Right lung (tissue), 5 donors: Measurements from ENCODE around the gene MAP3K20. TPM values are rescaled to one million over a fixed set of nuclear protein-coding genes. Genes with fewer than 3 reads are reported as not detected.
"Not testable (repeated sequence)": the region's sequence is repeated elsewhere in the genome, so short reads cannot be mapped to it uniquely, and the experiment has no call there.

ENCODE experiments used
- DNase-seq, 2 donors: peaks; one replicate each; pipeline ENCODE4 v3.0.0-alpha.2; 2013
- polyA plus RNA-seq, 5 donors: library from polyadenylated mRNA; unstranded; fragments of 120-200 nt; gene quantifications; one replicate each; pipeline versions ENCODE4 v1.2.1 to v1.2.3, GENCODE V29; 2013; ENCODE audit warnings: inconsistent platforms in 1 of 5, low replicate concordance in 1 of 5; ENCODE audit not compliant: insufficient read length in 5 of 5, insufficient read depth in 1 of 5

MAP3K20 gene
- polyA plus RNA-seq, 5 donors = 42.9 to 76.5 (median 72.7) TPM

- DNase-seq = no peak
Measured at GRCh38 chr2:173119069-173119807, 43.6 kb downstream of the MAP3K20 start.

- no peak for DNase-seq
Measured at GRCh38 chr2:173119944-173120343, 44.3 kb downstream of the MAP3K20 start.

- DNase-seq = no peak
Measured at GRCh38 chr2:173122936-173123335, 47.3 kb downstream of the MAP3K20 start.

GRCh38 chr2:173124441-173124840 is 48.8 kb downstream of the MAP3K20 start:
- DNase-seq = no peak

- DNase-seq = no peak
Measured at GRCh38 chr2:173126819-173127218, 51.2 kb downstream of the MAP3K20 start.

GRCh38 chr2:173128132-173128531 is 52.5 kb downstream of the MAP3K20 start:
- not testable (repeated sequence) for DNase-seq

- DNase-seq = no peak
Measured at GRCh38 chr2:173130496-173131465, 55.1 kb downstream of the MAP3K20 start.

GRCh38 chr2:173132531-173132930 is 56.9 kb downstream of the MAP3K20 start:
- no peak for DNase-seq

- no peak for DNase-seq
Measured at GRCh38 chr2:173134703-173135102, 59.1 kb downstream of the MAP3K20 start.

- DNase-seq = no peak
Measured at GRCh38 chr2:173136067-173136466, 60.4 kb downstream of the MAP3K20 start.

- DNase-seq = no peak
Measured at GRCh38 chr2:173136599-173136998, 61.0 kb downstream of the MAP3K20 start.

GRCh38 chr2:173137610-173138009 is 62.0 kb downstream of the MAP3K20 start:
- DNase-seq = no peak

- no peak for DNase-seq
Measured at GRCh38 chr2:173138962-173139361, 63.3 kb downstream of the MAP3K20 start.

- DNase-seq = no peak
Measured at GRCh38 chr2:173141666-173142065, 66.0 kb downstream of the MAP3K20 start.

- DNase-seq = no peak
Measured at GRCh38 chr2:173145454-173145853, 69.8 kb downstream of the MAP3K20 start.

- no peak for DNase-seq
Measured at GRCh38 chr2:173146590-173146989, 70.9 kb downstream of the MAP3K20 start.

GRCh38 chr2:173148520-173148919 is 72.9 kb downstream of the MAP3K20 start:
- DNase-seq = no peak

GRCh38 chr2:173149491-173149890 is 73.8 kb downstream of the MAP3K20 start:
- no peak for DNase-seq

GRCh38 chr2:173150087-173150486 is 74.4 kb downstream of the MAP3K20 start:
- DNase-seq = no peak

GRCh38 chr2:173150963-173151362 is 75.3 kb downstream of the MAP3K20 start:
- no peak for DNase-seq

GRCh38 chr2:173151671-173152401 is 76.2 kb downstream of the MAP3K20 start:
- DNase-seq = no peak

GRCh38 chr2:173153301-173153885 is 77.7 kb downstream of the MAP3K20 start:
- no peak for DNase-seq
